PC-3 (cell line): ENCODE data around the gene GABRG3.

Source experiments
- EZH2 ChIP-seq: fragments of 300-600 bp; sonication (generic); IDR thresholded peaks from one replicate; pipeline ENCODE4 v1.6.1; 2017; ENCODE audit warnings: antibody characterized with exemption, mild to moderate bottlenecking, low read length; ENCODE audit not compliant: unreplicated experiment
- TF ChIP-seq, protein P1 (sequence below): fragments of 300-600 bp; sonication (generic); conservative IDR thresholded peaks from 2 replicates; pipeline ENCODE4 v1.5.1; 2017; ENCODE audit warnings: antibody characterized with exemption, low read depth, mild to moderate bottlenecking, low read length

DNA sequence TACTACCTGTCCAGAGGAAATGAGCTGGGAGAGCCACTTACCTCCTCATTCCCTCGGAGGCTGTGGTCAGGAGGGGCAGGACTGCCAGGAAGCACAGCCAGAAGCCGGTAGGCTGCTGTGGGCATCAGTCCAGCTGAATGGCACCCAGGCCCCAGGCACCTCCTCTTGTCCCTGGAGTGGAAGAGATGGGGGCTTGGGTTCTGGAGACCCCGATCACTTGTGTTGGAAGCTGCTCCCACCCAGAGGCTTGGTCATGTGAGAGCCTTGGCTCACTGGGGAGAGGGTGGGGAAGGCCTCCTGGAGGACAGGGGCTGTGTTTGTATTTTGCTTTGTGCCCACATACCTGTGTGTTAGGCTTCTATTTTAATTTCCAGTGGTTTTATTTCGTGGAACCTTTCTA lies 261.9 kb downstream of the GABRG3 start:
- TF ChIP-seq, protein P1, sequence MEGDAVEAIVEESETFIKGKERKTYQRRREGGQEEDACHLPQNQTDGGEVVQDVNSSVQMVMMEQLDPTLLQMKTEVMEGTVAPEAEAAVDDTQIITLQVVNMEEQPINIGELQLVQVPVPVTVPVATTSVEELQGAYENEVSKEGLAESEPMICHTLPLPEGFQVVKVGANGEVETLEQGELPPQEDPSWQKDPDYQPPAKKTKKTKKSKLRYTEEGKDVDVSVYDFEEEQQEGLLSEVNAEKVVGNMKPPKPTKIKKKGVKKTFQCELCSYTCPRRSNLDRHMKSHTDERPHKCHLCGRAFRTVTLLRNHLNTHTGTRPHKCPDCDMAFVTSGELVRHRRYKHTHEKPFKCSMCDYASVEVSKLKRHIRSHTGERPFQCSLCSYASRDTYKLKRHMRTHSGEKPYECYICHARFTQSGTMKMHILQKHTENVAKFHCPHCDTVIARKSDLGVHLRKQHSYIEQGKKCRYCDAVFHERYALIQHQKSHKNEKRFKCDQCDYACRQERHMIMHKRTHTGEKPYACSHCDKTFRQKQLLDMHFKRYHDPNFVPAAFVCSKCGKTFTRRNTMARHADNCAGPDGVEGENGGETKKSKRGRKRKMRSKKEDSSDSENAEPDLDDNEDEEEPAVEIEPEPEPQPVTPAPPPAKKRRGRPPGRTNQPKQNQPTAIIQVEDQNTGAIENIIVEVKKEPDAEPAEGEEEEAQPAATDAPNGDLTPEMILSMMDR, result no peak
- TF ChIP-seq EZH2, result no peak
